Hypothalamus (tissue), 51 donors: ENCODE data around the gene PANK4.

Experiments
- DNase-seq, 51 donors: peaks; one replicate each; lab custom pipeline; 2025; lab: John Stamatoyannopoulos, UW

Gene PANK4

DNA sequence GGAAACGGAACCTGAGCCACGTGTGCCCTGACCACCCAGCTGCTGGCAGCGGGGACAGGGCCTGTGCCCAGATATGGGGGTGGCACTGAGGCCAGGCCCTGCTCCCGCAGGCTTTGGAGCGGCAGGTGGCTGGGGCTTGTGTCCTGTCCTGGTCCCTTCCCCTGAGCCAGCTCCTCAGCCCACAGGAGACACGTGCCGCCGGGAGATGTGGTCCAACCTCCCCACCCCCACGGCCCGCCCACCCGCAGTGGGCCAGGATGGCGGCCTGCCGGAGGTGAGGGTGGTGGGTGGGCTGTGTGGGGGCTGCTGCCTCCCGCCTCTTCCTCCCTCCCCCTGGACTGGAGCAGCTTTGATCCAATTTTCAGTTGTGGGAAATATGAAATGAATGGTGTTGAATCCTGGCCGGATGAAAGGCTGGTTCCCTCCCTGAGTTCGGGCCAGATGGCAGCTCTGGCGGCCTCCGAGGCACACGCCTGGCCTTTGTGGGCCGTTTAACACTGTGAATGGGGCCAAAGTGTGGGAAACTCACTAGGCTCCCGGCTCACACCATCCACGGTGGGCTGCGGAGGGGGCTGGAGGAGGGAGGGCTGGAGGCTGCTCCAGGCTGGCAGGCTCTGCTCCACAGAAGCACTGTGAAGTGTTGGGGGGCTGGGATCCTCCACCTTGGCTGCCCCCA is 6.2 kb upstream of the PANK4 start:
- DNase-seq, result peak in 25 of 51 donors; percentile 29 to 85 (median 62)

- peak in 28 of 51 donors; percentile 18 to 77 (median 56) for DNase-seq
Measured at GRCh38 chr1:2530513-2531361, 4.3 kb upstream of the PANK4 start.

DNA sequence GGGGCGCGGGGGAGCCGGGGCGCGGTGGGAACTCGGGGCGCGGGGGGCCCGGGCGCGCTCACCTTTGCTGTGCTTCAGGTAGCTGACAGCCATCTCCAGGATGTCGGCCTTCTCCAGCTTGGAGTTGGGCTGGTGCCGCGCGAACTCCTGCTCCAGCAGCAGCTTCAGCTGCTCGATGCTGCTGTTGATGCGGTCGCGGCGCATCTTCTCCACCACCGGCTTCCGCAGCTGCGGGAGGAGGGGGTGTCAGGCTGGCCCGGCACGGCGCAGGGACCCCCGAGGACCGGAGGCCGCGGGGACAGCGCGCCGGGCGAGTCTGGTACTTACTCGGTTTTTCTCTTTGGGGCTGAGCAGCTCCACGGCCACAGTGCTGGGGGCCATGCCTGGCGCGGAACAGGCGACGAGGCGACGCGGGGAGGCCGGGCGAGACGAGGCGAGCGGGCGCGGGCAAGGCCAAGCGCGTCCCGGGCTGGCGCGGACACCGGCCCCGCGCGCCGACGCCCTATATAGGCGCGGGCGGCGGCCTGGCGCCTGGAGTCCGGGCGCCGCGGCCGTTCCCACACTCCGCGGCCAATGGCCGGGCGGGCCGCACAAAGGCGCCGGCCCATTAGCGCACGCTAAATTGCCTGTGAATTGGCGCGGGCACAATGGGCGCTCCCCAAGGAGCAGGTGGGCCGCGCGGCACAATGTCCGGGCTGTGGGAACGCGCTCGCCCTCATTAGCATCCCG is 3.6 kb upstream of the PANK4 start, which contains the start of gene HES5:
Gene HES5, minus strand, starts transcription at position 480 of the 729 bp plus-strand sequence. Its CDS starts 99 bp downstream, at position 381.
- DNase-seq, result peak in 34 of 51 donors; percentile 23 to 84 (median 66)

DNA sequence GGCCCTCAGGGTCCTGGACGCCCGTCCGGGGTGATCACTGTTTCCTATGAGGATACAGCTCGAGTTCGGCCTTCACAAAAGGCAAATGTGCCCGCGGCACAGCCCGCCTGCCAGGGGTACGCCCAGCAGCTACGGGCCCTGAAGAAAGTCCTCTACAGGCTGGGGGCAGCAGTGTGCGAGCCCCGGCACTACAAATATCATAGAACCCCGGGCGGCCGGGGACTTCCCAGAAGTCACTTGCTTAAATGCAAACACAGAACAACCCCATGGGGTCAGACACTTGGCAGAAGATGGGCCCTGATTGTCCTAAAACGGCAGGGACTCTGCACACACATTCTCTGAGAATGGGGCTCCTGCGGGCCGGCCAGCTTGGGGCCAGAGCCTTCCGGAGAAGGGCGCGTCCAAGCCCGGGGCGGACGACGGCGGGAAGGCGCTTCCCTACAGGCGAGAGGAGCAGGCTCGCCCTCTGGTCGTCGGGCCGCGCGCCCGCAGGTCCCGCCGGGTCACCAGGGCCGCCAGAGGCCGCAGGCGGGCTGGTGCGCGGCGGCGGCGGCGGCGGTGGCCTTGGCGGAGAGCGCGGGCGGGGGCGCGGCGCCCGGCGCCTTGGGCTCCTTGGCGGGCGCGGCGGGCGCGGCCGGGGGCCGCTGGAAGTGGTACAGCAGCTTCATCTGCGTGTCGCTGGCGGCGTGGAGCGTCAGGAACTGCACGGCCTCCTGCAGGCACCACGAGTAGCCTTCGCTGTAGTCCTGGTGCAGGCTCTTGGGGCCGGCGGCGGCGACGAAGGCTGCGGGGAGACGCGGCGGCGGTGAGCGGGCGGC is 2.8 kb upstream of the PANK4 start:
- peak in 11 of 51 donors; percentile 21 to 66 (median 39) for DNase-seq

- peak in 5 of 51 donors; percentile 18 to 65 (median 61) for DNase-seq
Measured at GRCh38 chr1:2528611-2528965, 2.2 kb upstream of the PANK4 start.

- peak in 34 of 51 donors; percentile 10 to 85 (median 56) for DNase-seq
Measured at GRCh38 chr1:2528016-2528415, 1.6 kb upstream of the PANK4 start.

DNA sequence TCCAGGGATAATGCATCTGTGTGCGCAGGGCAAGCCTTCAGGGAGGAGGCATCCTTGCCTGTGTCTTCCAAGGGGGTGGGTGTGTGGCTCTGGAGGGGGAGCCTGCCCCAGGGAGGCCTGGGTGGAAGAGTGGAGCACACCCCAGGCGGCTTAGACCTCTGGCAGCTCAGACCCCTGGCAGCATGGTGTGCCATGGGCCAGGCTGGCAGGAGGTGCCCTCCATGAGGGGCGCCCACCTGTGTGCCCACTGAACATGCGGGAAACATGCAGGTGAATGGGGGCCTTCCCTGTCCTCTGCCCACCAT is 1.1 kb upstream of the PANK4 start:
- DNase-seq, result peak in 3 of 51 donors; percentile 62 to 75 (median 65)

DNA sequence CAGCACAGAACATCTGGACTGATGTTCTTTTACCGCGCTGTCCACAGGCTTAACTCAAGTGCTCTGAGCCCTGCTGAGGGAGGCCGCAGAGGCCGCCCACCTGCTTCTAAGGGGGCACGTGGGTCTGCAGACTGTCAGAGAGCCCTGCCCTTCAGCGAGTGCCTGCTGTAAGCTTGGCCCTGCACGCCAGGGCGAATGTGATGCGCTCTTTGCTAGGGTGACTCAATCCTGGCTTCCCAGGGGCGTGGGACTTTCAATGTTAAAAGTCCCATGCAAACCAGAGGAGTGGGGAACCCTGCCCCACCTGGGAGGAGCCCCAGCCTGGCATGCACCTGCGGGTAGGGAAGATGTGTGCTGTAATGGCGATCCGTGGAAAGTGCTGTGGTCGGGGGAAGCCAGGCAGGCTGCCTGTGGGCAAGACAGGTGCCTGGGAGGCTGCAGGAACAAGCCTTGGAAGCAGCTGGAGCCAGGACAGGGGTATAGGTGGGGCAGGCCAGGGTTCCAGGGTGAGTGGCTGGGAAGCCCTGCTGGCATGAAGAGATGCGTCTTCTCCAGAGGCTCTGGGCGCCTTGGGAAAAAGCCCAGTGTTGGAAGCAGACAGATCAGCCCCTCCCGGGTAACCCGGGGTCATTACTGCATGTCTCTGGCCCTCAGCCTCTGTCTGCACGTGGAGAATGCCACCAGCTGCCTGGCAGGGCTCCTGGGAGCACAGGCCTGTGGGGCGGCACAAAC is 594 bp upstream of the PANK4 start:
- DNase-seq, result peak in 43 of 51 donors; percentile 24 to 89 (median 65)

DNA sequence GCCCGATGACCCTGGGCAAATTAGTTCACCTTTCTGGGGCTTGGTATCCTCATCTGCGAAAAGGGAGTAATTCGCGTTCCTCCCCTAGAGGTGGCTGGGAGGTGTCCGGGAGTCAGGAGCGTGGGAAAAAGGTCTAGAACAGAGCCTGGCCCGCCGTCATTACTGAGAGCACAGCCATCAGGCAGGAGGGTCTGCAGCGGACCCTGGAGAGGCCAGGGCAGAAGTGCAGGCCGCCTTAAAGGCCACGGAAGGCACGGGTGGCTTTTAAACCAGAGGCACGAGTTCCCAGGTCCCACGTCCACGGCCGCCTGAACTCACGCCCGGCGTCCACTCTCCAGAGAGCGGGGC is 850 bp downstream of the PANK4 start:
- DNase-seq, result no peak

DNA sequence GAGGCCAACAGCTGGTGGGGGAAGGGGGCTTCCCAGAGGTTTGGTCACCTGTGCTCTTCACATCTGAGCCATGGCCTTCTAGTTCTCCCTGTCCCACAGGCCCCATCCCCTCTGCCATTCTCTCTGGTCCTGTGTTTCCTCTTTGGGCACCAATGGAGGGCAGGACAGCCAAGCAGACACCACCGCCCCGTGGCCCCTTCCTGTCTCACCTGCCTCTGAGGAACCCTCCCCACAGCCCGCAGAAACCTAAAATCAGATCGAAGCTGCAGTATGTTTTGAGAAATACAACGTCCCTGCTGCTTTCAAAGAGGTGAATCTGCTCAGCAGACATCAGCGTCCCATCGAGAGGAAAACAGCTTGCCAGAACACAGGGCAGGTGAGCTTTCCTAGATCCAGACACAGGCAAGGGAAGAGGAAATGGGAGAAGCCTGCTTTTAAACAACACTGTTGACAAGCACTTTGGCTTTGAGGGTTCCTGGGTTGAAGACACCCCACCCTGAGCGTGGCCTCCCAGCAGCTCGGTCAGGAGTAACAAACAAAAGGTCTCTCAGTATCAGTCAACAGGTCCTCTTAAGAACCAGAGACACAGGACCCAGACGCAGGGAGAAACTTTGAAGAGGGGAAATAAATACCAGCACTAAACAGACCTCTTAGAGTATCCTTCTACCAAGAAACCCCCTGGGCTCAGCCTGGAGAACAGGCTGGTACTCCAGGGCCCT is 2.3 kb downstream of the PANK4 start:
- no peak for DNase-seq

GRCh38 chr1:2523191-2523890 is 3.1 kb downstream of the PANK4 start:
- DNase-seq, result no peak

DNA sequence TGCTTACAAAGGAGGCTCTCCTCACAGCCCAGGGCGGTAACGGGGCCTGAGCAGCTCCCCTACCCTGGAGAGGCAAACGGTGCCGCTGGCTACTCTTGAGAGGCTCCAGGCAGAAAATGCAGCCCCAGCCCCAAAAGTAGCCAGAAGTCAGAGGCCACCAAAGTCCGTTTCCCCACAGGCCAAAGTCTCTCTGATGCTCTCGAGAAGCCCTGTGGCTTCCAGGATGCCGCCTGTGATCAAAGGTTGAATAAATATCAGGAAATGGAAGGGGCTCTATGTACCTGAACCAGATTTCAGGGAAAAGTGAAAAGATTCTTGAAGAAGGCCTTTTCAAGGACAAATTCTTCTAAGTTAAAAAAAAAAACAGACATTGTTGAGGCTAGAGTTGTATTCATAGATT is 4.2 kb downstream of the PANK4 start:
- no peak for DNase-seq

DNA sequence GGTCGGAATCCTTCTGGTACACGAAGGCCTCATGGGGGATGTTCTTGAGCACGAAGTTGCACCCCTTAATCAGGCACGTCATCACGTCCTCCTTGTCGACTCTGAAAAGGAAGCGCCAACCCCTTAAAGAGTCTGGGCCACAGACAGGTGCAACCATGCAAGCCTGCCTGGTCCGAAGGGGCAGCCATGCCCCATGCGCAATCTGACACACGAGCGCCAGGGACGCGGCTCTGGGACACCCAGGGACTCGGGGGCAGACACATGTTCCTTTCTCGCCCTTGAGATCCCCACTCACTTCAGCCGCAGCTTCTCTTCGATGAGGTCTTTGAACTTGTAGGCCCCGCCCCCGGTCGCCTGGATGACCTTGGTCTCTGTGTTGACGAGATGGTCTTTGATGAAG is 5.6 kb downstream of the PANK4 start:
- DNase-seq, result no peak

- DNase-seq, result no peak
Measured at GRCh38 chr1:2520206-2520605, 6.2 kb downstream of the PANK4 start.

- DNase-seq, result no peak
Measured at GRCh38 chr1:2519729-2520128, 6.7 kb downstream of the PANK4 start.

GRCh38 chr1:2519029-2519685 is 7.2 kb downstream of the PANK4 start:
- no peak for DNase-seq

DNA sequence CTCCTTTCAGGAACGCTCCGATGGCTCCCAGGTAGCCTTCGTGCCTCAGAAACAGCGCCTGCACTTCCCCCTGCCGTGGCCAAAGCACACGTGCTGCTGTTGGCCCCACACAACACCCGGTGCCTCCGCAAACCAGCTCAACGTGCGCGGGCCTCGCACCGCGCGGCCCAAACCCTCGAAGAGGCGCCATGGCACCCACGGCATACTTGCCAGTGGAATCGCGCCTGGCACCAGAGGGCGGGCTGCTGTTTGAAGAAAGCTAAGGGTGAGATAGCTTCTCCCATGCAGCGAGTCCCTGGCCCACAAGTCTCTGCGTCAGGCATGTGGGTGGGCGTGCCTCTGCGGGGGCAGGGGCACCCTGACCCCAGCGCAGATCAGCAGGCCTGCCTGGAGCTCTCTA is 7.9 kb downstream of the PANK4 start:
- no peak for DNase-seq

DNA sequence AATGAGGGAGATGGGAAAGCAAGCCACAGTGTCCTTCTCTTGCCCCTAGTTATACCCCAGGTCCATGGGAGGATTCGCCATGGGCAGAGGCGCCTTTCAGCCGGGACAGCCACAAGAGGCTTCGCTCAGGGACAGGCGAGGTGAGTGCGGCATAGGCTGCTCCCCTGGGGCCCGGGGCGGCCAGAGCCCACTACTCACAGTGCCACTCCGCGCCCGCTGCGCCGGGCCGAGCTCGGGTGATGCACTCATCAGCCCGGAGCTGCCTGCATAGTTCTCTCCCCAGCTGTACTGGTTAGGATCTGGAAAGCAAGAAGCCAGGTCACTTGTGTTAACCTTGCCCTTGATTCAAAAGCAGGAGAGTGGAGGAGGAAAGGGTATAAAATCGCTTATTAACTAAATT is 8.4 kb downstream of the PANK4 start:
- no peak for DNase-seq
